Neural crest cell (in vitro differentiated cells): Measurements from ENCODE around the gene CDC42EP1. TPM values are rescaled to one million over a fixed set of nuclear protein-coding genes. Genes with fewer than 3 reads are reported as not detected.

Experiments
- DNase-seq: peaks from one replicate; pipeline ENCODE4 v3.0.0; 2021; ENCODE audit warnings: low read depth, mixed read lengths, low spot score
- H3K27ac Mint-ChIP-seq: one replicate; pipeline ENCODE4 v1.8.0; 2021; ENCODE audit warnings: mild to moderate bottlenecking, mixed read lengths; ENCODE audit not compliant: unreplicated experiment
- H3K27me3 Mint-ChIP-seq: 2 replicates; pipeline ENCODE4 v1.8.0; 2021; ENCODE audit warnings: low read depth, mild to moderate bottlenecking, mixed read lengths
- H3K36me3 Mint-ChIP-seq: 2 replicates; pipeline ENCODE4 v1.8.0; 2021; ENCODE audit warnings: low read depth, mild to moderate bottlenecking, mixed read lengths
- H3K4me1 Mint-ChIP-seq: 2 replicates; pipeline ENCODE4 v1.8.0; 2021; ENCODE audit warnings: mixed read lengths
- H3K4me3 Mint-ChIP-seq: one replicate; pipeline ENCODE4 v1.8.0; 2021; ENCODE audit warnings: mild to moderate bottlenecking, mixed read lengths
- H3K9me3 Mint-ChIP-seq: 2 replicates; pipeline ENCODE4 v1.8.0; 2021; ENCODE audit warnings: mixed read lengths
- total RNA-seq: library from RNA; stranded (reverse); gene quantifications from 2 replicates; pipeline ENCODE4 v1.2.1, GENCODE V29; 2021
- TF ChIP-seq, protein P1 (sequence below): fragments of 200-600 bp; sonication (generic); conservative IDR thresholded peaks from 2 replicates; pipeline ENCODE4 v1.5.0; 2021; ENCODE audit warnings: antibody characterized with exemption, mild to moderate bottlenecking

Gene CDC42EP1
- total RNA-seq, 1 donor from 2014 or later: 22.6 TPM

DNA sequence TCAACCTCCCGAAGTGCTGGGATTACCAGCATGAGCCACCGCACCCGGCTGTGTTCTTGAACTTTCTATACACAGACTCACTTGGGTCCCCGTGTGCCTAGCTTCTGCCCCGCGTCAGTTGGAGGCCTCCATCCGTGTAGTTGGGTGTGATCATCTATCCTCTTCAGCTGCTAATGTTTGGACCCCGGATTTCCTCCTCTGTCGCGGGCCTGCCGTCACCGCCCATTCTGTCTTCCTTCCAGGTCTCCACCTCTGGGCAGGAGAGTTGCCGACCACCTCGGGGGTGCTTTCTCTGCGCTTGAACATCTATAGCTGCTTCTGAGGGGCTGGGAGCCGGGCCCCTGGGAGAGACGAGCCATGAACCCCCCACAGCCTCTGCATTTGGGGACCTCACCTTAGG, 5.5 kb downstream of the CDC42EP1 start:
- TF ChIP-seq, protein P1, sequence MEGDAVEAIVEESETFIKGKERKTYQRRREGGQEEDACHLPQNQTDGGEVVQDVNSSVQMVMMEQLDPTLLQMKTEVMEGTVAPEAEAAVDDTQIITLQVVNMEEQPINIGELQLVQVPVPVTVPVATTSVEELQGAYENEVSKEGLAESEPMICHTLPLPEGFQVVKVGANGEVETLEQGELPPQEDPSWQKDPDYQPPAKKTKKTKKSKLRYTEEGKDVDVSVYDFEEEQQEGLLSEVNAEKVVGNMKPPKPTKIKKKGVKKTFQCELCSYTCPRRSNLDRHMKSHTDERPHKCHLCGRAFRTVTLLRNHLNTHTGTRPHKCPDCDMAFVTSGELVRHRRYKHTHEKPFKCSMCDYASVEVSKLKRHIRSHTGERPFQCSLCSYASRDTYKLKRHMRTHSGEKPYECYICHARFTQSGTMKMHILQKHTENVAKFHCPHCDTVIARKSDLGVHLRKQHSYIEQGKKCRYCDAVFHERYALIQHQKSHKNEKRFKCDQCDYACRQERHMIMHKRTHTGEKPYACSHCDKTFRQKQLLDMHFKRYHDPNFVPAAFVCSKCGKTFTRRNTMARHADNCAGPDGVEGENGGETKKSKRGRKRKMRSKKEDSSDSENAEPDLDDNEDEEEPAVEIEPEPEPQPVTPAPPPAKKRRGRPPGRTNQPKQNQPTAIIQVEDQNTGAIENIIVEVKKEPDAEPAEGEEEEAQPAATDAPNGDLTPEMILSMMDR: no peak
- Mint-ChIP-seq H3K27ac (peak overlapping the region; percentile 8), H3K36me3 (no peaks in the 10 kb centered on the region), H3K9me3 (no peaks in the 10 kb centered on the region), H3K27me3 (peaks cover 16% of the 10 kb centered on the region), H3K4me1 (peaks cover 30% of the 10 kb centered on the region), H3K4me3 (no peak overlapping the region)
- no peak for DNase-seq

DNA sequence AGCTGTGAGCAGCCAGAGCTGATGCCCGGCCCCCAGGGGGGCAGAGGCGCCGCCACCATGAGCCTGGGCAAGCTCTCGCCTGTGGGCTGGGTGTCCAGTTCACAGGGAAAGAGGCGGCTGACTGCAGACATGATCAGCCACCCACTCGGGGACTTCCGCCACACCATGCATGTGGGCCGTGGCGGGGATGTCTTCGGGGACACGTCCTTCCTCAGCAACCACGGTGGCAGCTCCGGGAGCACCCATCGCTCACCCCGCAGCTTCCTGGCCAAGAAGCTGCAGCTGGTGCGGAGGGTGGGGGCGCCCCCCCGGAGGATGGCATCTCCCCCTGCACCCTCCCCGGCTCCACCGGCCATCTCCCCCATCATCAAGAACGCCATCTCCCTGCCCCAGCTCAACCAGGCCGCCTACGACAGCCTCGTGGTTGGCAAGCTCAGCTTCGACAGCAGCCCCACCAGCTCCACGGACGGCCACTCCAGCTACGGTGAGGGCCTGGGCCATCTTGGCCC, 6.1 kb downstream of the CDC42EP1 start:
- DNase-seq: no peak
- Mint-ChIP-seq H3K27me3 (peaks cover 11% of the 10 kb centered on the region), H3K4me3 (no peak overlapping the region), H3K27ac (no peak overlapping the region), H3K4me1 (peaks cover 30% of the 10 kb centered on the region), H3K9me3 (no peaks in the 10 kb centered on the region), H3K36me3 (no peaks in the 10 kb centered on the region)
- TF ChIP-seq, protein P1: no peak

DNA sequence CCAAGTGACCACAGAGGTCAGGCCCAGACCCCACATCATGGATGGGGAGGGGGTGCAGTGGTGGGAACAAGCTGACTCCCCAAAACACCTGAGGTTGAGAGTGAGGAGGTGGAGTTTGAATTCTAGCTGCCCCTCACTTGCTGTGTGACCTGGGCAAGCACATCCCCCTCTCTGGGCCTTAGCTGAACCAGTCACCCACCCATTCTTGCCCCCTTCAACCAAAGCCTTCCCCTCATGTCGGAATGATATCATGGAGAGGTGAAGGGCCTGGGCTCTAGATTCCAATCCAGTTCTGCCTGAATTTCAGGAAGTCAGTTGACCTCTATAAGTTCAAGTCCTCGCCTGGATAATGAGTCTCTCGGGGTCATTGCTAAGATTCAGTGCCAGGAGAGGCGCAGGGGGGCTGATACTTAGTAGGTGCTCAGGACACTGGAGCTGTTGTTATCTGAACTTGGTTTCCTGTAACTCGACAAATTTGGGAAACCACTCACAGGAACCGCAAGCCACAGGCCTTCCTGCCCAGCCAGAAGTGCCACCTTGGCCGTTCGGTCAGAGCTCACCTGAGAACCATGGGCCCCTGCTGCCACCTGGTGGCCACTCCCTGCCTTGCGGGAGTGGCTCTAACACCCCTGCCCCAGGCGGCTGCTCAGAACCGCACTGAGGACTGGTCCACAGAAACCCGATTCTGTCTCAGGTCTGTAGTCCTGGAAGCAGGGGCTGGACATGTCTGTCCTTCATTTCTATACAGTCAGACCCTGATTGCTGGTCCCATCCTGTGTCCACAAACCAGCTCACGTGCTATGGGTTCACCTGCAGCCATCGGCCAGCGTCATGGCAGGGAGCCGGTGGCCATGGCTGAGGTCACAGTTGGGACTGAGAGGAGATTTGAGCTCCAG, 6.9 kb downstream of the CDC42EP1 start:
- peaks cover 23% of the 10 kb centered on the region for H3K4me1 Mint-ChIP-seq
- H3K36me3 Mint-ChIP-seq: no peaks in the 10 kb centered on the region
- no peak overlapping the region for H3K27ac Mint-ChIP-seq
- DNase-seq: peak; percentile 76
- H3K4me3 Mint-ChIP-seq: peak overlapping the region; percentile 51
- TF ChIP-seq, protein P1: peak; percentile 97
- H3K27me3 Mint-ChIP-seq: peaks cover 7% of the 10 kb centered on the region
- no peaks in the 10 kb centered on the region for H3K9me3 Mint-ChIP-seq

DNA sequence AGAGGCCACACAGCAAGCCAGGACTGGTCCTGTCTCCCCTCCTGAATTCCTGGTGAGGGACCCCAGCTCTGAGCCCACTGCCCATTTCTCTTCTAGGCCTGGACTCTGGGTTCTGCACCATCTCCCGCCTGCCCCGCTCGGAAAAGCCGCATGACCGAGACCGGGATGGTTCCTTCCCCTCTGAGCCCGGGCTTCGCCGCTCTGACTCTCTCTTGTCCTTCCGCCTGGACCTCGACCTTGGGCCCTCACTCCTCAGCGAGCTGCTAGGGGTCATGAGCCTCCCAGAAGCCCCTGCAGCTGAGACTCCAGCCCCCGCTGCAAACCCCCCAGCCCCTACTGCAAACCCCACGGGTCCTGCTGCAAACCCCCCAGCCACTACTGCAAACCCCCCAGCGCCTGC, 7.7 kb downstream of the CDC42EP1 start:
- Mint-ChIP-seq H3K36me3 (no peaks in the 10 kb centered on the region), H3K4me3 (no peak overlapping the region), H3K27me3 (peaks cover 4% of the 10 kb centered on the region), H3K9me3 (no peaks in the 10 kb centered on the region), H3K4me1 (peaks cover 18% of the 10 kb centered on the region), H3K27ac (no peak overlapping the region)
- no peak for DNase-seq
- TF ChIP-seq, protein P1: no peak

DNA sequence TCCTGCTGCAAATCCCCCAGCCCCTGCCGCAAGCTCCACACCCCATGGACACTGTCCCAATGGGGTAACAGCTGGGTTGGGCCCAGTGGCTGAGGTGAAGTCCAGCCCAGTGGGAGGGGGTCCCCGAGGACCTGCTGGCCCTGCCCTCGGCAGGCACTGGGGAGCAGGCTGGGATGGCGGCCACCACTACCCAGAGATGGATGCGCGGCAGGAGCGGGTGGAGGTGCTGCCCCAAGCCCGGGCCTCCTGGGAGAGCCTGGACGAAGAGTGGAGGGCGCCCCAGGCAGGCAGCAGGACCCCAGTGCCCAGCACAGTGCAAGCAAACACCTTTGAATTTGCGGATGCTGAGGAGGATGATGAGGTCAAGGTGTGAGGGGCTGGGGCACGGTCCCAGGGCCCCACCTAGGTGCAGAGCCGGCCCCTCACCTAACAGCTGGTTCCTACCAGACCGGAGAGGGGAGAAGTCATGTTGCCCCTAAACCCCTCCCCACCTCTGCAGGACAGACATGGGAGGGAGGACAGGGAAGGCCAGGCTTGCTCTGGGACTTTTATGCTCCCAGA, 8.2 kb downstream of the CDC42EP1 start:
- Mint-ChIP-seq H3K9me3 (no peaks in the 10 kb centered on the region), H3K4me3 (no peak overlapping the region), H3K27me3 (peaks cover 4% of the 10 kb centered on the region), H3K27ac (no peak overlapping the region), H3K36me3 (no peaks in the 10 kb centered on the region), H3K4me1 (peaks cover 12% of the 10 kb centered on the region)
- no peak for DNase-seq
- TF ChIP-seq, protein P1: no peak
